GM23338 (cell line): Measurements from ENCODE around the gene ALOX15. TPM values are rescaled to one million over a fixed set of nuclear protein-coding genes. Genes with fewer than 3 reads are reported as not detected.

ENCODE experiments used
- EZH2 ChIP-seq: fragments of 200-600 bp; sonication (generic); IDR thresholded peaks from one replicate; pipeline ENCODE4 v1.8.0; 2017; ENCODE audit warnings: antibody characterized with exemption, mild to moderate bottlenecking, low read depth; ENCODE audit not compliant: unreplicated experiment
- ZNF331 ChIP-seq: fragments of 250-450 bp; sonication (Bioruptor Pico); IDR thresholded peaks from 2 replicates; pipeline ENCODE4 v1.5.0; 2020; ENCODE audit warnings: low read depth, mild to moderate bottlenecking, moderate library complexity
- polyA plus RNA-seq: library from polyadenylated mRNA; unstranded; fragments of >200 nt; fragmentation: Nextera tagmentation; extraction: Ambion mirVana; gene quantifications from 2 replicates; pipeline ENCODE4 v1.2.1, GENCODE V29; 2016
- small RNA-seq: library from RNA; depleted of rRNA; stranded (forward); fragments of <200 nt; gene quantifications from one replicate; pipeline ENCODE3, GENCODE V24; 2014; ENCODE audit warnings: low replicate concordance
- total RNA-seq: library from RNA; depleted of rRNA; stranded (reverse); fragments of >200 nt; shearing (Covaris generic); gene quantifications from 2 replicates; pipeline ENCODE4 v1.2.3, GENCODE V29; 2014; rRNA removed
- TF ChIP-seq, protein P1 (sequence below): fragments of 250-450 bp; sonication (Bioruptor Pico); IDR thresholded peaks from 2 replicates; pipeline ENCODE4 v1.5.0; 2020; ENCODE audit warnings: mild to moderate bottlenecking, moderate library complexity
- TF ChIP-seq, protein P2 (sequence below): IDR thresholded peaks from 2 replicates; pipeline ENCODE4 v1.6.1; 2016; ENCODE audit warnings: antibody characterized with exemption

ALOX15 gene
- total and polyA plus RNA-seq, 2 experiments from 2014 or later = 1.2 to 1.4 TPM

DNA sequence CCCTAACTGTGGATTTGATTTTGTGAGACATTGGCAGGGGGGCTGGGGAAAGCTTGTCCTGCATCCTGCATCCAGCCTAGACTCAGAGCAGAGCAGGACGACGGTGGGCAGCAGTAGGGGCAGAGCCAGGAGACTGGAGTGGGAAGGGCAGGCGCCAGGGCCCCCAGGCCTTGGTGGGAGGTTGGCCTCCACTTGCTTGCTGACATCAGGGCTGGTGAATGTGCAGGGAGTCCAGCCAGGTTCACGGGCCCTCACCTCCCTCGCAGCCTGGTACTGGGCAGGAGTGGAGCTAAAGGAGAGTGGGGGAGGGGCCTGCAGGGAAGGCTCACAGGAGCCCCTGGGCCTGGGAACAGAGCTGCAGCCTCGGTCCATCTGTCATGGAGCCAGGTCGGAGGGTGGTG is 59.4 kb downstream of the ALOX15 start (continued):
- no peak for TF ChIP-seq ZNF331 (CRISPR knock-in tag)
- TF ChIP-seq EZH2 = no peak
- TF ChIP-seq, protein P1, sequence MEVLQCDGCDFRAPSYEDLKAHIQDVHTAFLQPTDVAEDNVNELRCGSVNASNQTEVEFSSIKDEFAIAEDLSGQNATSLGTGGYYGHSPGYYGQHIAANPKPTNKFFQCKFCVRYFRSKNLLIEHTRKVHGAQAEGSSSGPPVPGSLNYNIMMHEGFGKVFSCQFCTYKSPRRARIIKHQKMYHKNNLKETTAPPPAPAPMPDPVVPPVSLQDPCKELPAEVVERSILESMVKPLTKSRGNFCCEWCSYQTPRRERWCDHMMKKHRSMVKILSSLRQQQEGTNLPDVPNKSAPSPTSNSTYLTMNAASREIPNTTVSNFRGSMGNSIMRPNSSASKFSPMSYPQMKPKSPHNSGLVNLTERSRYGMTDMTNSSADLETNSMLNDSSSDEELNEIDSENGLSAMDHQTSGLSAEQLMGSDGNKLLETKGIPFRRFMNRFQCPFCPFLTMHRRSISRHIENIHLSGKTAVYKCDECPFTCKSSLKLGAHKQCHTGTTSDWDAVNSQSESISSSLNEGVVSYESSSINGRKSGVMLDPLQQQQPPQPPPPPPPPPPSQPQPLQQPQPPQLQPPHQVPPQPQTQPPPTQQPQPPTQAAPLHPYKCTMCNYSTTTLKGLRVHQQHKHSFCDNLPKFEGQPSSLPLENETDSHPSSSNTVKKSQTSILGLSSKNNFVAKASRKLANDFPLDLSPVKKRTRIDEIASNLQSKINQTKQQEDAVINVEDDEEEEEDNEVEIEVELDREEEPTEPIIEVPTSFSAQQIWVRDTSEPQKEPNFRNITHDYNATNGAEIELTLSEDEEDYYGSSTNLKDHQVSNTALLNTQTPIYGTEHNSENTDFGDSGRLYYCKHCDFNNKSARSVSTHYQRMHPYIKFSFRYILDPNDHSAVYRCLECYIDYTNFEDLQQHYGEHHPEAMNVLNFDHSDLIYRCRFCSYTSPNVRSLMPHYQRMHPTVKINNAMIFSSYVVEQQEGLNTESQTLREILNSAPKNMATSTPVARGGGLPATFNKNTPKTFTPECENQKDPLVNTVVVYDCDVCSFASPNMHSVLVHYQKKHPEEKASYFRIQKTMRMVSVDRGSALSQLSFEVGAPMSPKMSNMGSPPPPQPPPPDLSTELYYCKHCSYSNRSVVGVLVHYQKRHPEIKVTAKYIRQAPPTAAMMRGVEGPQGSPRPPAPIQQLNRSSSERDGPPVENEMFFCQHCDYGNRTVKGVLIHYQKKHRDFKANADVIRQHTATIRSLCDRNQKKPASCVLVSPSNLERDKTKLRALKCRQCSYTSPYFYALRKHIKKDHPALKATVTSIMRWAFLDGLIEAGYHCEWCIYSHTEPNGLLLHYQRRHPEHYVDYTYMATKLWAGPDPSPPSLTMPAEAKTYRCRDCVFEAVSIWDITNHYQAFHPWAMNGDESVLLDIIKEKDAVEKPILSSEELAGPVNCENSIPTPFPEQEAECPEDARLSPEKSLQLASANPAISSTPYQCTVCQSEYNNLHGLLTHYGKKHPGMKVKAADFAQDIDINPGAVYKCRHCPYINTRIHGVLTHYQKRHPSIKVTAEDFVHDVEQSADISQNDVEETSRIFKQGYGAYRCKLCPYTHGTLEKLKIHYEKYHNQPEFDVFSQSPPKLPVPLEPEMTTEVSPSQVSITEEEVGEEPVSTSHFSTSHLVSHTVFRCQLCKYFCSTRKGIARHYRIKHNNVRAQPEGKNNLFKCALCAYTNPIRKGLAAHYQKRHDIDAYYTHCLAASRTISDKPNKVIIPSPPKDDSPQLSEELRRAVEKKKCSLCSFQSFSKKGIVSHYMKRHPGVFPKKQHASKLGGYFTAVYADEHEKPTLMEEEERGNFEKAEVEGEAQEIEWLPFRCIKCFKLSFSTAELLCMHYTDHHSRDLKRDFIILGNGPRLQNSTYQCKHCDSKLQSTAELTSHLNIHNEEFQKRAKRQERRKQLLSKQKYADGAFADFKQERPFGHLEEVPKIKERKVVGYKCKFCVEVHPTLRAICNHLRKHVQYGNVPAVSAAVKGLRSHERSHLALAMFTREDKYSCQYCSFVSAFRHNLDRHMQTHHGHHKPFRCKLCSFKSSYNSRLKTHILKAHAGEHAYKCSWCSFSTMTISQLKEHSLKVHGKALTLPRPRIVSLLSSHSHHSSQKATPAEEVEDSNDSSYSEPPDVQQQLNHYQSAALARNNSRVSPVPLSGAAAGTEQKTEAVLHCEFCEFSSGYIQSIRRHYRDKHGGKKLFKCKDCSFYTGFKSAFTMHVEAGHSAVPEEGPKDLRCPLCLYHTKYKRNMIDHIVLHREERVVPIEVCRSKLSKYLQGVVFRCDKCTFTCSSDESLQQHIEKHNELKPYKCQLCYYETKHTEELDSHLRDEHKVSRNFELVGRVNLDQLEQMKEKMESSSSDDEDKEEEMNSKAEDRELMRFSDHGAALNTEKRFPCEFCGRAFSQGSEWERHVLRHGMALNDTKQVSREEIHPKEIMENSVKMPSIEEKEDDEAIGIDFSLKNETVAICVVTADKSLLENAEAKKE (CRISPR knock-in tag) = no peak
- TF ChIP-seq, protein P2, sequence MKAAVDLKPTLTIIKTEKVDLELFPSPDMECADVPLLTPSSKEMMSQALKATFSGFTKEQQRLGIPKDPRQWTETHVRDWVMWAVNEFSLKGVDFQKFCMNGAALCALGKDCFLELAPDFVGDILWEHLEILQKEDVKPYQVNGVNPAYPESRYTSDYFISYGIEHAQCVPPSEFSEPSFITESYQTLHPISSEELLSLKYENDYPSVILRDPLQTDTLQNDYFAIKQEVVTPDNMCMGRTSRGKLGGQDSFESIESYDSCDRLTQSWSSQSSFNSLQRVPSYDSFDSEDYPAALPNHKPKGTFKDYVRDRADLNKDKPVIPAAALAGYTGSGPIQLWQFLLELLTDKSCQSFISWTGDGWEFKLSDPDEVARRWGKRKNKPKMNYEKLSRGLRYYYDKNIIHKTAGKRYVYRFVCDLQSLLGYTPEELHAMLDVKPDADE = no peak

Small RNA genes within 50 kb of the gene (small RNA-seq; reads per million reads assigned to genes)
- gene RNU6-955P = not detected

Other genes with a start within 250 kb of the ALOX15 start
- not detected in 2 replicates for gene SPNS3, start 207.7 kb downstream of the ALOX15 start, total RNA-seq
- gene SPNS3, start 207.7 kb downstream of the ALOX15 start, polyA plus RNA-seq = not detected in 2 replicates
- 0.78 and 2.3 TPM in 2 replicates for gene SPNS2, start 142.8 kb downstream of the ALOX15 start, total RNA-seq
- 1.4 and 1.7 TPM in 2 replicates for gene SPNS2, start 142.8 kb downstream of the ALOX15 start, polyA plus RNA-seq
- 169 and 213 TPM in 2 replicates for gene MYBBP1A, start 86.3 kb downstream of the ALOX15 start, total RNA-seq
- 66.4 and 70.7 TPM in 2 replicates for gene MYBBP1A, start 86.3 kb downstream of the ALOX15 start, polyA plus RNA-seq
- 0.24 TPM in 1 of 2 replicates, not detected in the other for gene GGT6, start 81.1 kb downstream of the ALOX15 start, total RNA-seq
- gene GGT6, start 81.1 kb downstream of the ALOX15 start, polyA plus RNA-seq = 0.12 TPM in 1 of 2 replicates, not detected in the other
- 1.7 and 4.3 TPM in 2 replicates for gene SMTNL2, start 57.1 kb downstream of the ALOX15 start, total RNA-seq
- gene SMTNL2, start 57.1 kb downstream of the ALOX15 start, polyA plus RNA-seq = 1.3 and 3.1 TPM in 2 replicates
- gene PELP1, start 62.5 kb upstream of the ALOX15 start, total RNA-seq = 91.0 and 123 TPM in 2 replicates
- 39.4 and 41.1 TPM in 2 replicates for gene PELP1, start 62.5 kb upstream of the ALOX15 start, polyA plus RNA-seq
- gene ARRB2, start 69.0 kb upstream of the ALOX15 start, total RNA-seq = 23.0 and 45.0 TPM in 2 replicates
- gene ARRB2, start 69.0 kb upstream of the ALOX15 start, polyA plus RNA-seq = 37.3 and 39.5 TPM in 2 replicates
- gene MED11, start 89.8 kb upstream of the ALOX15 start, total RNA-seq = 15.5 and 16.7 TPM in 2 replicates
- 32.8 and 33.3 TPM in 2 replicates for gene MED11, start 89.8 kb upstream of the ALOX15 start, polyA plus RNA-seq
- gene ZMYND15, start 98.2 kb upstream of the ALOX15 start, total RNA-seq = 1.4 TPM in 1 of 2 replicates, not detected in the other
- 0.21 and 0.32 TPM in 2 replicates for gene ZMYND15, start 98.2 kb upstream of the ALOX15 start, polyA plus RNA-seq
- gene CXCL16, start 98.2 kb upstream of the ALOX15 start, total RNA-seq = 4.1 and 6.8 TPM in 2 replicates
- 3.7 and 4.0 TPM in 2 replicates for gene CXCL16, start 98.2 kb upstream of the ALOX15 start, polyA plus RNA-seq
- not detected in 2 replicates for gene TM4SF5, start 130.2 kb upstream of the ALOX15 start, total RNA-seq
- gene TM4SF5, start 130.2 kb upstream of the ALOX15 start, polyA plus RNA-seq = not detected in 2 replicates
- 0.38 TPM in 1 of 2 replicates, not detected in the other for gene VMO1, start 144.7 kb upstream of the ALOX15 start, total RNA-seq
- gene VMO1, start 144.7 kb upstream of the ALOX15 start, polyA plus RNA-seq = 0.40 and 0.47 TPM in 2 replicates
- gene GLTPD2, start 147.3 kb upstream of the ALOX15 start, total RNA-seq = 1.3 TPM in 1 of 2 replicates, not detected in the other
- gene GLTPD2, start 147.3 kb upstream of the ALOX15 start, polyA plus RNA-seq = 0.33 and 0.47 TPM in 2 replicates
- gene PSMB6, start 154.5 kb upstream of the ALOX15 start, total RNA-seq = 266 and 302 TPM in 2 replicates
- 465 and 502 TPM in 2 replicates for gene PSMB6, start 154.5 kb upstream of the ALOX15 start, polyA plus RNA-seq
- 49.9 and 55.9 TPM in 2 replicates for gene PLD2, start 165.5 kb upstream of the ALOX15 start, total RNA-seq
- gene PLD2, start 165.5 kb upstream of the ALOX15 start, polyA plus RNA-seq = 20.2 and 22.1 TPM in 2 replicates
- 42.1 and 54.9 TPM in 2 replicates for gene MINK1, start 191.7 kb upstream of the ALOX15 start, total RNA-seq
- gene MINK1, start 191.7 kb upstream of the ALOX15 start, polyA plus RNA-seq = 17.3 and 19.4 TPM in 2 replicates